KOPT-K1 (cell line): ENCODE measurements around the gene CC2D1B.
A peak's percentile ranks its signal among the peaks of the same experiment; 100 is the strongest.
"Not testable (repeated sequence)": the region's sequence is repeated elsewhere in the genome, so short reads cannot be mapped to it uniquely, and the experiment has no call there.

ENCODE experiments used
- H3K27ac ChIP-seq: fragments of 200-600 bp; sonication (generic); 2 replicates; pipeline ENCODE4 v1.5.1; 2016; ENCODE audit warnings: antibody characterized with exemption, mild to moderate bottlenecking, low read depth, low read length; ENCODE audit not compliant: poor library complexity, severe bottlenecking
- H3K36me3 ChIP-seq: fragments of 200-600 bp; sonication (generic); 2 replicates; pipeline ENCODE4 v1.5.1; 2017; ENCODE audit warnings: antibody characterized with exemption, mild to moderate bottlenecking, low read length, moderate library complexity; ENCODE audit not compliant: insufficient read depth
- H3K9me3 ChIP-seq: fragments of 200-600 bp; sonication (generic); 2 replicates; pipeline ENCODE4 v1.5.1; 2017; ENCODE audit warnings: antibody characterized with exemption, low read length, mild to moderate bottlenecking; ENCODE audit not compliant: insufficient read depth, poor library complexity, severe bottlenecking

The CC2D1B gene, protein sequence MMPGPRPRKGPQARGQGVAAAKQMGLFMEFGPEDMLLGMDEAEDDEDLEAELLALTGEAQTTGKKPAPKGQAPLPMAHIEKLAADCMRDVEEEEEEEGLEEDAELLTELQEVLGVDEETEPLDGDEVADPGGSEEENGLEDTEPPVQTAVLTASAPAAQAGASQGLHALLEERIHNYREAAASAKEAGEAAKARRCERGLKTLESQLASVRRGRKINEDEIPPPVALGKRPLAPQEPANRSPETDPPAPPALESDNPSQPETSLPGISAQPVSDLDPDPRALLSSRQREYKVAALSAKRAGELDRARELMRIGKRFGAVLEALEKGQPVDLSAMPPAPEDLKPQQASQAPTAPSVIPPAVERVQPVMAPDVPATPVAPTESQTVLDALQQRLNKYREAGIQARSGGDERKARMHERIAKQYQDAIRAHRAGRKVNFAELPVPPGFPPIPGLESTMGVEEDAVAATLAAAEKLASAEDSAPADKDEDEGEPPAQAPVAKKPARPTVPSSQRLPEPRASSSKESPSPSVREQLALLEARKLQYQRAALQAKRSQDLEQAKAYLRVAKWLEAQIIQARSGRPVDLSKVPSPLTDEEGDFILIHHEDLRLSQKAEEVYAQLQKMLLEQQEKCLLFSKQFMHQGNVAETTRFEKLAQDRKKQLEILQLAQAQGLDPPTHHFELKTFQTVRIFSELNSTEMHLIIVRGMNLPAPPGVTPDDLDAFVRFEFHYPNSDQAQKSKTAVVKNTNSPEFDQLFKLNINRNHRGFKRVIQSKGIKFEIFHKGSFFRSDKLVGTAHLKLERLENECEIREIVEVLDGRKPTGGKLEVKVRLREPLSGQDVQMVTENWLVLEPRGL

GRCh38 chr1:52365746-52366516, at the start of gene CC2D1B:
TSS of gene CC2D1B (minus strand) at chr1:52366205. CDS start at chr1:52364620, 1,585 bp downstream.
- peaks cover 43% of the 10 kb centered on the region for H3K36me3 ChIP-seq
- H3K27ac ChIP-seq = peak within 1 kb of the TSS; percentile 84
- no peaks in the 10 kb centered on the region for H3K9me3 ChIP-seq

DNA sequence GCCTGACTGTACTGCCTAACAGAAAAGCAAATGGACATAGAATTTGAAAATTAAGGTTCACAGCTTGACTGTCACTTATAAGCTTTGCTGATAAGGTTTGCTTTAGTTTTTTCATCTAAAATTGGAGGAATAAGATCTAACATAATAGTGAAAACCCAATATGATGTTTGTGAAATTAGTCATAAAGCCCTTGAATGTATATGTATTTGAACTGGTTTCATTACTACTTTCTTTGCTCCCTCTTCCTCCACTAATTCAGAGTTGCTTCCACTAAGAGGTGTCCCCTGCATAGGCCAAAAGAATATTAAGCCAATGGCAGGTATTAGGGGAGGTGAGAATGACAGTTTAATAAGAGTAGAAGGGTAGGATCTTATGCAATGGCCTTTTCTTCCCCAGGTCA, 48.9 kb upstream of the CC2D1B start:
- no peaks in the 10 kb centered on the region for H3K9me3 ChIP-seq
- no peak overlapping the region for H3K27ac ChIP-seq
- peaks cover 91% of the 10 kb centered on the region for H3K36me3 ChIP-seq

DNA sequence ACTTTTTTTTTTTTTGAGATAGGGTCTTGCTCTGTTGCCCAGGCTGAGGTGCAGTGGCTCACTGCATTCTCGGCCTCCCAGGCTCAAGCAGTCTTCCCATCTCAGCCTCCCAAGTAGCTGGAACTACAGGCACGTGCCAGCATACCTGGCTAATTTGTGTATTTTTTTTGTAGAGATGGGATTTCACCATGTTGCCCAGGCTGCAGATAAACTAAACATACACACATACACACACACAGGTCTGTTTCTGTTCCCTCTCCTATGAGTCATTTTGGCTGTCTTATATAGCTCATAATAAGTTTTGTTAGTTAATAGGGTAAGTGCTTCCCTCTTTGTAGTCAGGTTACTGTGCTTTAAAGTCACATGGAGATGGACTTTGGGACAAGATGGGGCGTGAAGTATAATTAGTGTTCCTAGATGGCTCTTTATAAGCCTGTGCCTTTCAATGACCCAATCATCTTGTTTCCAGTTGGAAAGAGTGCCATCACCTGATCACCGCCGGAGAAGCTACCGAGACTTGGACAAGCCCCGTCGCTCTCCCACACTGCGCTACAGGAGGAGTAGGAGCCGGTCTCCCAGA, 47.5 kb upstream of the CC2D1B start:
- Histone ChIP-seq H3K36me3 (peaks cover 96% of the 10 kb centered on the region), H3K9me3 (no peaks in the 10 kb centered on the region), H3K27ac (no peak overlapping the region)

- peak overlapping the region; percentile 86 for H3K27ac ChIP-seq
- no peaks in the 10 kb centered on the region for H3K9me3 ChIP-seq
- peaks cover 66% of the 10 kb centered on the region for H3K36me3 ChIP-seq
Measured at GRCh38 chr1:52404975-52405338, 39.0 kb upstream of the CC2D1B start.

GRCh38 chr1:52404116-52404974, 38.3 kb upstream of the CC2D1B start, which contains the start of the genes ORC1 and PRPF38A:
TSS of gene ORC1 (minus strand) at chr1:52404423. CDS start at chr1:52402223, 2,200 bp downstream.
TSS of gene PRPF38A (plus strand) at chr1:52404602. CDS start at chr1:52404750, 148 bp downstream.
- peak within 1 kb of the TSS; percentile 86 for H3K27ac ChIP-seq
- H3K9me3 ChIP-seq = no peaks in the 10 kb centered on the region
- H3K36me3 ChIP-seq = peaks cover 65% of the 10 kb centered on the region

- no peaks in the 10 kb centered on the region for H3K9me3 ChIP-seq
- peaks cover 64% of the 10 kb centered on the region for H3K36me3 ChIP-seq
- H3K27ac ChIP-seq = peak overlapping the region; percentile 86
Measured at GRCh38 chr1:52403566-52404115, 37.6 kb upstream of the CC2D1B start.

DNA sequence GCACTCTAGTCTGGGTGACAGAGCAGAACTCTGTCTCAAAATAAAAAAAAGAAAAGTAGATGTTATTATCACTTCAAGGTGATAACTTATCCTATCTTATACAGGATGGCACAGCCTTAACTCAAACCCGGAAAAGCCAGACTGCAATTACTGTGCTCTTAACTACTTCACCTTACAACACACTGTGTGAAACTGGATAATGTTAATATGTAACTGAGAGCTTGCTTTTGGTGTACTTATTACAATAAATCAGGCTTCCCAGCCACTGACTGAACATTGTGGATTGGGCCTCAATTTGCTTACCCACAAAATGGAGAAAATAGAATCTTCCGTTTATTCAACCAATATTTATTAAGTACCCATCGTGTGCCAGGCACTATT, 36.8 kb upstream of the CC2D1B start:
- Histone ChIP-seq H3K9me3 (no peaks in the 10 kb centered on the region), H3K36me3 (peaks cover 62% of the 10 kb centered on the region), H3K27ac (peak overlapping the region; percentile 86)

DNA sequence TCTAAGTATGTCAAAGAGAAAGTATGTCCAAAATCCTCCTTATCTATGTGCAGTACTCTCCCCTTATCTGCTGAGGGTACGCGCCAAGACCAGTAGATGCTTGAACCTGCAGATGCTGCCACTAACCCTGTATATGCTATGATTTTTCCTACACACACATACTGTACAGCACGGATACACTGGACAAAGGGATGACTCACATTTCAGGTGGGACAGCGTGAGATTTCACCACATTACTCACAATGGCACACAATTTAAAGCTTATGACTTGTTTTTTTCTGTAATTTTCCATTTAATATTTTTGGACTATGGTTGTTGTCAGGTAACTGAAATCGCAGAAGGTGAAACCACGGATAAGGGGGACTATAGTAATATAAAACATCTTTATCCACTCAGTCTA, 34.1 kb upstream of the CC2D1B start:
- Histone ChIP-seq H3K36me3 (peaks cover 70% of the 10 kb centered on the region), H3K9me3 (no peaks in the 10 kb centered on the region), H3K27ac (no peak overlapping the region)

DNA sequence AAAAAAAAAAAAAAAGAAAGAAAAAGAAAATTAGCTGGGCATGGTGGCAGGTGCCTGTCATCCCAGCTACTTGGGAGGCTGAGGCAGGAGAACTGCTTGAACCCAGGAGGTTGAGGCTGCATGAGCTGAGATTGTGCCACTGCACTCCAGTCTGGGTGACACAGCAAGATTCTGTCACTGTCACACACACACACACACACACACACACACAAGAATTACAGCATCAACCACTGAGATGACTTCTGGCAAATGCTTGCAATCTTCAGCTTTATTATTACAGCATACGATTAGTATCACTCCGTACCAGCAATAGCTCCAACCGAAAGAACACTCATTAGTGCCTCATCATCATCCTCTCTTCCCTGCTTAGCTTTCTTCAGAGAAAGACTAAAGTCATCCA, 33.6 kb upstream of the CC2D1B start:
- Histone ChIP-seq H3K27ac (no peak overlapping the region), H3K36me3 (peaks cover 75% of the 10 kb centered on the region), H3K9me3 (no peaks in the 10 kb centered on the region)

DNA sequence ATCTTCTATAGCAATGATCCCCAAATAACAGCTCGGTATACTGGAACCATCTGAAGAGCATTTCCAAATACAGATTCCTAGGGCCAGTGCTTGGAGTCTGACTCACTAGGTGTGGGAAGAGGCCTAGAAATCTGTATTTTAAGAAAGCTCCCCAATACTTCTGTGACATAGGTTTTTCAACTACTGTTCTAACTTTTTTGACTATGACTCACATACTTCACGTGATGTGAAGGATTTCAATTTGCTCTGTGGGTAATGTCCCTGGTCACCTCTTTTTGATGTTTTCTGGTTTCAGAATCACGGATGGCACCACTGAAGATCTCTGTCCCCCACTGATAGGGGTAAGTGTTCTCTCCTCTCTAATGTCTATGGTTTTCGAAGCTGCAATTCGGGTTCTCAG, 27.2 kb upstream of the CC2D1B start:
- no peaks in the 10 kb centered on the region for H3K9me3 ChIP-seq
- H3K27ac ChIP-seq = no peak overlapping the region
- peaks cover 100% of the 10 kb centered on the region for H3K36me3 ChIP-seq

DNA sequence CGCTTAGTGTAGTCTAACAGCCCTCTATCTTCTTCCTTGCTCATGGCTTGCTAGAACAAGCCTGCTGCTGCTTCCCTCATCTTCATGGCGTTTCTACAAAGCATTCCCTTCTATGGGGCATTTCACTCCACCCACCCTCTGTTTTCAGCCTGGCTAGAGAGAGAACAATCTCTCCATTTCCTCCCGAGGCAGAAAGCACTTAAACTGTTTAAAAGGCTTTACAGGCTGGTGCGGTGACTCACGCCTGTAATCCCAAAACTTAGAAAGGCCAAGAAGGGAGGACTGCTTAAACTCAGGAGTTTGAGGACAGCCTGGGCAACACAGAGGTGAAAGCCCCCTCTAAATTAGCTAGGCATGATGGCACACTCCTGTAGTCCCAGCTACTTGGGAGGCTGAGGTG, 20.5 kb upstream of the CC2D1B start:
- Histone ChIP-seq H3K27ac (no peak overlapping the region), H3K36me3 (peaks cover 100% of the 10 kb centered on the region), H3K9me3 (no peaks in the 10 kb centered on the region)

DNA sequence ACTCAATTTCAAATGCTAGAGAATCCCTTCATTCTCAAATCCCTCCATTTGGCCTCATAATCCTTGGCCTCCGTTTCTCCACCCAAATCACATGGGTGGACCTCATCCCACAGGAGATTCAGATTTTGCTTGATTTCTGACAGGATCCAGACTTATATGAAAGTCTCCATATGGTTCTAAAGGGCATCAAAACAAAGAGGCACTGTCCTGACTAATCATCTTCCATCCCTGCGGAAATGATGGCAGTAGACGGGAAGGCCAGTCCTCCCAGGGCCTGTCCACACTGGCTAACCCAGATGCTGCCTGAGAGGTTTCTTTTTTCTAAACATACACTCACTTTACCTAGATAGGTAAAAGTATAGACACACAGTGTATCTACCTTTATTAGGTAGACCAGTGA, 19.4 kb upstream of the CC2D1B start:
- Histone ChIP-seq H3K36me3 (peaks cover 100% of the 10 kb centered on the region), H3K27ac (no peak overlapping the region), H3K9me3 (no peaks in the 10 kb centered on the region)

DNA sequence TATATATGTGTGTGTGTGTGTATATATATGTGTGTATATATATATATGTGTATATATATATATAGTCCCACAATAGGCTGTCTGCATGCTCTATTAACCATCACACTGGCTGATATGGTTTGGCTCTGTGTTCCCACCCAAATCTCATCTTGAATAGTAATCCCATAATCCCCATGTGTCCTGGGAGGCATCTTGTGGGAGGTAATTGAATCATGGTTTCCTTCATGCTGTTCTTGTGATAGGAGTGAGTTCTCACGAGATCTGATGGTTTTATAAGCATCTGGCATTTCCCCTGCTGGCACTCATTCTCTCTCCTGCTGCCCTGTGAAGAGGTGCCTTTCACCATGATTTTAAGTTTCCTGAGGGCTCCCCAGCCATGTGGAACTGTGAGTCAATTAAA, 3.8 kb upstream of the CC2D1B start:
- H3K27ac ChIP-seq, H3K9me3 ChIP-seq: not testable (repeated sequence)
- peaks cover 48% of the 10 kb centered on the region for H3K36me3 ChIP-seq
